Measurements from ENCODE around the gene B3GNT3.
"Not testable (repeated sequence)": the region's sequence is repeated elsewhere in the genome, so short reads cannot be mapped to it uniquely, and the experiment has no call there.

B3GNT3 gene

DNA sequence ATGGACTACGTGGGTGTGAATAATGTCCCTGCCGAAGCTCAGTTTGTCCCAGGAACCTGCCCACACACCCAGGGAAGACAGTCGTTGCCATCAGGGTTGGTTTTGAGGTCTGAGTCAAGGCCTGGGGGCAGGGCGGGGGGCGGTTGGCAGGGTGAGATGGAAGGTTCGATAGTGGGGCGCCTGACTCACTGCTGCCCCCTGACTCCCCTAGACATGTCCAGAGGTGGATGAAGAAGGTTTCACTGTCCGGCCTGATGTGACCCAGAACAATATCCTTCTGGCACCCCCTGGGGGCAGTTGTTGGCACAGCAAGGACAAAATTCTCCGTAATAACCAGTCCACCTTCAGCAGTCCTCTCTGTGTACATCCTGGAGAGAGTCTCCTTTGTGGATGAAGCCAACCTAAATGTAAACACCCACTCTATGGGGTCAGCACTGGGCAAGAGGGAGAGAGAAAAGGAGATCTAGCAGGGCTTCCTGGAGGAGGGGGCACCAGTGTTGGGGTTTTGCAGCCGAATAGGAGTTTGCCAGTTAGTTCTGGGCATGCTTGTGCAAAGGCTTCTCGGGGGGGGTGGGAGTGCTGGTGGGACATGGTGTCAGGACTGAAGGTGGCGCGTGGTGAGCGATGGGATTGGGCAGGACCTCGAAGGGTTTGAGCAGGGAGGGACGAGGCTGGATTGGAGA, 19.6 kb upstream of the B3GNT3 start:
- no peaks in the 10 kb centered on the region for H3K4me1 ChIP-seq (ENCODE audit: low read length)
- H3K27ac ChIP-seq (ENCODE audit: low read length): no peak overlapping the region
- H2AFZ ChIP-seq (ENCODE audit: low read length): no peak overlapping the region
- no peaks in the 10 kb centered on the region for H3K36me3 ChIP-seq (replicated peaks; ENCODE audit: insufficient read depth, low read length)
- peak; percentile 28 for DNase-seq
- no peaks in the 10 kb centered on the region for H3K79me2 ChIP-seq (ENCODE audit: low read length)
- H3K4me3 ChIP-seq (ENCODE audit: low read length): no peak overlapping the region
- no peaks in the 10 kb centered on the region for H4K20me1 ChIP-seq (ENCODE audit: insufficient read depth, low read length)
- no peaks in the 10 kb centered on the region for H3F3A ChIP-seq (ENCODE audit: insufficient read depth, low read length)
- no peaks in the 10 kb centered on the region for H3K9me3 ChIP-seq (replicated peaks; ENCODE audit: insufficient read depth, low read length)
- no peaks in the 10 kb centered on the region for H3K9me2 ChIP-seq (replicated peaks; ENCODE audit: insufficient read depth, low read length)
- no peaks in the 10 kb centered on the region for H3K27me3 ChIP-seq (replicated peaks; ENCODE audit: insufficient read depth, low read length)
- no peak overlapping the region for H3K9ac ChIP-seq (ENCODE audit: low read length)
- no peak overlapping the region for H3K4me2 ChIP-seq (ENCODE audit: low read depth, low read length)
- TF ChIP-seq, protein P1, sequence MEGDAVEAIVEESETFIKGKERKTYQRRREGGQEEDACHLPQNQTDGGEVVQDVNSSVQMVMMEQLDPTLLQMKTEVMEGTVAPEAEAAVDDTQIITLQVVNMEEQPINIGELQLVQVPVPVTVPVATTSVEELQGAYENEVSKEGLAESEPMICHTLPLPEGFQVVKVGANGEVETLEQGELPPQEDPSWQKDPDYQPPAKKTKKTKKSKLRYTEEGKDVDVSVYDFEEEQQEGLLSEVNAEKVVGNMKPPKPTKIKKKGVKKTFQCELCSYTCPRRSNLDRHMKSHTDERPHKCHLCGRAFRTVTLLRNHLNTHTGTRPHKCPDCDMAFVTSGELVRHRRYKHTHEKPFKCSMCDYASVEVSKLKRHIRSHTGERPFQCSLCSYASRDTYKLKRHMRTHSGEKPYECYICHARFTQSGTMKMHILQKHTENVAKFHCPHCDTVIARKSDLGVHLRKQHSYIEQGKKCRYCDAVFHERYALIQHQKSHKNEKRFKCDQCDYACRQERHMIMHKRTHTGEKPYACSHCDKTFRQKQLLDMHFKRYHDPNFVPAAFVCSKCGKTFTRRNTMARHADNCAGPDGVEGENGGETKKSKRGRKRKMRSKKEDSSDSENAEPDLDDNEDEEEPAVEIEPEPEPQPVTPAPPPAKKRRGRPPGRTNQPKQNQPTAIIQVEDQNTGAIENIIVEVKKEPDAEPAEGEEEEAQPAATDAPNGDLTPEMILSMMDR (IDR thresholded peaks at IDR 0.05; ENCODE audit: low read length): peak; percentile 72
- TF ChIP-seq EZH2phosphoT487 (IDR thresholded peaks at IDR 0.05; ENCODE audit: low read length) (no peak), EZH2 (optimal IDR thresholded peaks at IDR 0.05; ENCODE audit: low read depth, low read length) (no peak)

DNA sequence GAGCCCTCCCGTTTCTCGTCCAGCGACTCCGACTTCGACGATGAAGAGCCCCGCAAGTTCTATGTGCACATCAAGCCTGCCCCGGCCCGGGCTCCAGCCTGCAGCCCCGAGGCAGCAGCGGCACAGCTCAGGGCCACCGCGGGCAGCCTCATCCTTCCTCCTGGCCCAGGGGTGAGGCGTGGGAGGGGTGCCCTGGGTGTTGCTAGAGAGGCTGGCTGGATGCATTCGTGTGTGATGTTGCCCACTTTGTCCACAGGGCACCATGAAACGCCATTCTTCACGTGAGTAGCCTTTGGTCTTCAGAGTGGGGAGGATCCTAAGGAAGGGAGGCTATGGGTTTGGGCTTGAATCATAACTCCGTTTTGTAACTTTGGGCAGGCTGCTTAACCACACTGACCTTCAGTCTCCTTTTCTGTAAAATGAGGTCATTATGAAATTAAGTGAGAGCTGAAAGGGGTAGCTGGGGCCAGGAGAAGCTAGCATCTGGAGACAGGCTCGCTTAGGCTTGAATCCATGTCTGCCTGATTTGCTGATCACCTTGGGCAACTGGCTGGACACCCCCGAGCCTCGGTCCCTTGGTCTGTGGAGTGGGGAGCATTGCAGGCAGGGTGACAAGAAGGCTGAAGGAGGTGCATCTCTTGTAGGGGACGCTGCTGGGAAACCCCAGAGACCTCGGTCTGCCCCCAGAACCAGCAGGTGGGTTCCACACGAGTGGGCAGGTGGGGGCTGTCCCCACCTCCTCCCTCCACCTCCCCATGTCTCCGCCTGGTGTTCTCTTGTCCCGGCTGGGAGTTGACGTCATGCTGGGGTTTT, 18.7 kb upstream of the B3GNT3 start:
- H2AFZ ChIP-seq (ENCODE audit: low read length): no peak overlapping the region
- H4K20me1 ChIP-seq (ENCODE audit: insufficient read depth, low read length): no peaks in the 10 kb centered on the region
- H3K79me2 ChIP-seq (ENCODE audit: low read length): no peaks in the 10 kb centered on the region
- H3K4me2 ChIP-seq (ENCODE audit: low read depth, low read length): no peak overlapping the region
- no peaks in the 10 kb centered on the region for H3K36me3 ChIP-seq (replicated peaks; ENCODE audit: insufficient read depth, low read length)
- DNase-seq: no peak
- H3K9me2 ChIP-seq (replicated peaks; ENCODE audit: insufficient read depth, low read length): no peaks in the 10 kb centered on the region
- TF ChIP-seq EZH2 (optimal IDR thresholded peaks at IDR 0.05; ENCODE audit: low read depth, low read length) (no peak), EZH2phosphoT487 (IDR thresholded peaks at IDR 0.05; ENCODE audit: low read length) (no peak)
- TF ChIP-seq, protein P1 (IDR thresholded peaks at IDR 0.05; ENCODE audit: low read length): no peak
- no peak overlapping the region for H3K27ac ChIP-seq (ENCODE audit: low read length)
- H3K4me1 ChIP-seq (ENCODE audit: low read length): no peaks in the 10 kb centered on the region
- H3K9me3 ChIP-seq (replicated peaks; ENCODE audit: insufficient read depth, low read length): no peaks in the 10 kb centered on the region
- no peak overlapping the region for H3K4me3 ChIP-seq (ENCODE audit: low read length)
- no peaks in the 10 kb centered on the region for H3K27me3 ChIP-seq (replicated peaks; ENCODE audit: insufficient read depth, low read length)
- H3F3A ChIP-seq (ENCODE audit: insufficient read depth, low read length): no peaks in the 10 kb centered on the region
- no peak overlapping the region for H3K9ac ChIP-seq (ENCODE audit: low read length)

DNA sequence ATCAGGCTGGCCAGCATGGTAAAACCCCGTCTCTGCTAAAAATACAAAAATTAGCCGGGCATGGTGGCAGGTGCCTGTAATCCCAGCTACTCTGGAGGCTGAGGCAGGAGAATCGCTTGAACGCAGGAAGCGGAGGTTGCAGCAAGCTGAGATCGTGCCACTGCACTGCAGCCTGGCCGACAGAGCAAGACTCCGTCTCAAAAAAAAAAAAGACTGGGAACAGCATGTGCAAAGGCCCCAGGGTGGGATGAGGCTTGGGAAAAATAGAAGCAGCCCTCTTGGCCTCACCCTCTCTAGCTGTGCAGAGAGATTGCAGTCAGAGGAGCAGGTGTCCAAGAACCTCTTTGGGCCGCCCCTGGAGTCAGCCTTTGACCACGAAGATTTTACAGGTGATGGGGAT, 17.1 kb upstream of the B3GNT3 start:
- not testable (repeated sequence) for H3K4me1 ChIP-seq (ENCODE audit: low read length); H3K36me3 ChIP-seq (replicated peaks; ENCODE audit: insufficient read depth, low read length); H4K20me1 ChIP-seq (ENCODE audit: insufficient read depth, low read length); H3K4me3 ChIP-seq (ENCODE audit: low read length); H3K79me2 ChIP-seq (ENCODE audit: low read length); H3K9ac ChIP-seq (ENCODE audit: low read length); H2AFZ ChIP-seq (ENCODE audit: low read length); H3K27me3 ChIP-seq (replicated peaks; ENCODE audit: insufficient read depth, low read length); DNase-seq; H3K27ac ChIP-seq (ENCODE audit: low read length); H3K9me3 ChIP-seq (replicated peaks; ENCODE audit: insufficient read depth, low read length); H3F3A ChIP-seq (ENCODE audit: insufficient read depth, low read length); H3K9me2 ChIP-seq (replicated peaks; ENCODE audit: insufficient read depth, low read length); H3K4me2 ChIP-seq (ENCODE audit: low read depth, low read length)

Data from MM.1S (cell line).